NCI-H128 (cell line): ENCODE measurements around the gene NPIPA7.
"Not testable (repeated sequence)": the region's sequence is repeated elsewhere in the genome, so short reads cannot be mapped to it uniquely, and the experiment has no call there.

Experiments
- DNase-seq: peaks from one replicate; lab custom pipeline; 2025; ENCODE audit not compliant: unreplicated experiment; lab: John Stamatoyannopoulos, UW

NPIPA7 gene

GRCh38 chr16:16378840-16379239, at the start of gene NPIPA7:
TSS of gene NPIPA7 (plus strand) at chr16:16379140. CDS start at chr16:16379245, 105 bp downstream.
- not testable (repeated sequence) for DNase-seq

GRCh38 chr16:16331466-16331865, 47.5 kb upstream of the NPIPA7 start:
- DNase-seq: not testable (repeated sequence)

DNA sequence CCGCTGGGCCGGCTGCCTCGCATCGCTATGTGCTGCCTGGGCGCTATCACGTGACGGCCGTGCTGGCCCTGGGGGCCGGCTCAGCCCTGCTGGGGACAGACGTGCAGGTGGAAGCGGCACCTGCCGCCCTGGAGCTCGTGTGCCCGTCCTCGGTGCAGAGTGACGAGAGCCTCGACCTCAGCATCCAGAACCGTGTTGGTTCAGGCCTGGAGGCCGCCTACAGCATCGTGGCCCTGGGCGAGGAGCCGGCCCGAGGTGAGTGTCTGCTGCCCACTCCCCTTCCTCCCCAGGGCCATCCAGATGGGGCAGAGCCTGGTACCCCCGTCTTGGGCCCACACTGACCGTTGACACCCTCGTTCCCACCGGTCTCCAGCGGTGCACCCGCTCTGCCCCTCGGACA, 21.4 kb upstream of the NPIPA7 start:
- DNase-seq: not testable (repeated sequence)

GRCh38 chr16:16358539-16359240, 20.2 kb upstream of the NPIPA7 start:
- not testable (repeated sequence) for DNase-seq

- not testable (repeated sequence) for DNase-seq
Observed at GRCh38 chr16:16363595-16363994, 15.3 kb upstream of the NPIPA7 start.

- not testable (repeated sequence) for DNase-seq
Observed at GRCh38 chr16:16364100-16364499, 14.8 kb upstream of the NPIPA7 start.

- DNase-seq: not testable (repeated sequence)
Observed at GRCh38 chr16:16364701-16365100, 14.2 kb upstream of the NPIPA7 start.

DNA sequence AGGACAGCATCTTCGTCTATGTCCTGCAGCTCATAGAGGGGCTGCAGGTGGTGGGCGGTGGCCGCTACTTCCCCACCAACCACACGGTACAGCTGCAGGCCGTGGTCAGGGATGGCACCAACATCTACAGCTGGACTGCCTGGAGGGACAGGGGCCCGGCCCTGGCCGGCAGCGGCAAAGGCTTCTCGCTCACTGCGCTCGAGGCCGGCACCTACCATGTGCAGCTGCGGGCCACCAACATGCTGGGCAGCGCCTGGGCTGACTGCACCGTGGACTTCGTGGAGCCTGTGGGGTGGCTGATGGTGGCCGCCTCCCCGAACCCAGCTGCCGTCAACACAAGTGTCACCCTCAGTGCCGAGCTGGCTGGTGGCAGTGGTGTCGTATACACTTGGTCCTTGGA, 13.6 kb upstream of the NPIPA7 start:
- DNase-seq: not testable (repeated sequence)

DNA sequence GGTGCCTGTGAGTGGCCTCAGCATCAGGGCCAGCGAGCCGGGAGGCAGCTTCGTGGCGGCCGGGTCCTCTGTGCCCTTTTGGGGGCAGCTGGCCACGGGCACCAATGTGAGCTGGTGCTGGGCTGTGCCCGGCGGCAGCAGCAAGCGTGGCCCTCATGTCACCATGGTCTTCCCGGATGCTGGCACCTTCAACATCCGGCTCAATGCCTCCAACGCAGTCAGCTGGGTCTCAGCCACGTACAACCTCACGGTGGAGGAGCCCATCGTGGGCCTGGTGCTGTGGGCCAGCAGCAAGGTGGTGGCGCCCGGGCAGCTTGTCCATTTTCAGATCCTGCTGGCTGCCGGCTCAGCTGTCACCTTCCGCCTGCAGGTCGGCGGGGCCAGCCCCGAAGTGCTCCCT, 13.1 kb upstream of the NPIPA7 start:
- DNase-seq: not testable (repeated sequence)

DNA sequence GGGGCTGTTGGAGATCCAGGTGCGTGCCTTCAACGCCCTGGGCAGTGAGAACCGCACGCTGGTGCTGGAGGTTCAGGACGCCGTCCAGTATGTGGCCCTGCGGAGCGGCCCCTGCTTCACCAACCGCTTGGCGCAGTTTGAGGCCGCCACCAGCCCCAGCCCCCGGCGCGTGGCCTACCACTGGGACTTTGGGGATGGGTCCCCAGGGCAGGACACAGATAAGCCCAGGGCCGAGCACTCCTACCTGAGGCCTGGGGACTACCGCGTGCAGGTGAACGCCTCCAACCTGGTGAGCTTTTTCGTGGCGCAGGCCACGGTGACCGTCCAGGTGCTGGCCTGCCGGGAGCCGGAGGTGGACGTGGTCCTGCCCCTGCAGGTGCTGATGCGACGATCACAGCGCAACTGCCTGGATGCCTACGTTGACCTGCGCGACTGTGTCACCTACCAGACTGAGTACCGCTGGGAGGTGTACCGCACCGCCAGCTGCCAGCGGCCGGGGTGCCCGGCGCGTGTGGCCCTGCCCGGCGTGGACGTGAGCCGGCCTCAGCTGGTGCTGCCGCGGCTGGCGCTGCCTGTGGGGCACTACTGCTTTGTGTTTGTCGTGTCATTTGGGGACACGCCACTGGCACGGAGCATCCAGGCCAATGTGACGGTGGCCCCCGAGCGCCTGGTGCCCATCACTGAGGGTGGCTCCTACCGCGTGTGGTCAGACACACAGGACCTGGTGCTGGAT, 12.2 kb upstream of the NPIPA7 start:
- DNase-seq: not testable (repeated sequence)

DNA sequence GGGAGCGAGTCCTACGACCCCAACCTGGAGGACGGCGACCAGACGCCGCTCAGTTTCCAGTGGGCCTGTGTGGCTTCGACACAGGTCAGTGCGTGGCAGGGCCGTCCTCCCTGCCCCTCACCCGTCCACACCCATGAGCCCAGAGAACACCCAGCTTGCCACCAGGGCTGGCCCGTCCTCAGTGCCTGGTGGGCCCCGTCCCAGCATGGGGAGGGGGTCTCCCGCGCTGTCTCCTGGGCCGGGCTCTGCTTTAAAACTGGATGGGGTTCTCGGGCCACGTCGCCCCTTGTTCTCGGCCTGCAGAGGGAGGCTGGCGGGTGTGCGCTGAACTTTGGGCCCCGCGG, 11.7 kb upstream of the NPIPA7 start:
- not testable (repeated sequence) for DNase-seq

DNA sequence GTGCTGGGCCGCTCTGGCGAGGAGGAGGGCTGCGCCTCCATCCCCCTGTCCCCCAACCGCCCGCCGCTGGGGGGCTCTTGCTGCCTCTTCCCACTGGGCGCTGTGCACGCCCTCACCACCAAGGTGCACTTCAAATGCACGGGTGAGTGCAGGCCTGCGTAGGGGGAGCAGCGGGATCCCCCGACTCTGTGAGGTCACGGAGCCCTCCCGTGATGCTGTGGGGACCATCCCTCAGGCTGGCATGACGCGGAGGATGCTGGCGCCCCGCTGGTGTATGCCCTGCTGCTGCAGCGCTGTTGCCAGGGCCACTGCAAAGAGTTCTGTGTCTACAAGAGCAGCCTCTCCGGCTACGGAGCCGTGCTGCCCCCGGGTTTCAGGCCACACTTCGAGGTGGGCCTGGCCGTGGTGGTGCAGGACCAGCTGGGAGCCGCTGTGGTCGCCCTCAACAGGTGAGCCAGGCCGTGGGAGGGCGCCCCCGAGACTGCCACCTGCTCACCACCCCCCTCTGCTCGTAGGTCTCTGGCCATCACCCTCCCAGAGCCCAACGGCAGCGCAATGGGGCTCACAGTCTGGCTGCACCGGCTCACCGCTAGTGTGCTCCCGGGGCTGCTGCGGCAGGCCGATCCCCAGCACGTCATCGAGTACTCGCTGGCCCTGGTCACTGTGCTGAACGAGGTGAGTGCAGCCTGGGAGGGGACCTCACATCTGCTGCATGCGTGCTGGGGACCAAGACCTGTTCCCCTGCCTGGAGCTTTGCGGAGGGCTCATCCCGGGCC, 9.7 kb upstream of the NPIPA7 start:
- DNase-seq: not testable (repeated sequence)

- not testable (repeated sequence) for DNase-seq
Observed at GRCh38 chr16:16371136-16371735, 7.7 kb upstream of the NPIPA7 start.

DNA sequence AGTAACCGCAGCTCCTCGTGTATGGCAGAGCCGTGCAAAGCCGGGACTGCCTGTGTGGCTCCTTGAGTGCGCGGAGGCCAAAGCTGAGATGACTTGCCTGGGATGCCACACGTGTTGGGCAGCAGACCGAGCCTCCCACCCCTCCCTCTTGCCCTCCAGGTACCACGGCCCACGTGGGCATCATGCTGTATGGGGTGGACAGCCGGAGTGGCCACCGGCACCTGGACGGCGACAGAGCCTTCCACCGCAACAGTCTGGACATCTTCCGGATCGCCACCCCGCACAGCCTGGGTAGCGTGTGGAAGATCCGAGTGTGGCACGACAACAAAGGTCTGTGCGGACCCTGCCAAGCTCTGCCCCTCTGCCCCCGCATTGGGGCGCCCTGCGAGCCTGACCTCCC, 4.7 kb upstream of the NPIPA7 start:
- DNase-seq: not testable (repeated sequence)

DNA sequence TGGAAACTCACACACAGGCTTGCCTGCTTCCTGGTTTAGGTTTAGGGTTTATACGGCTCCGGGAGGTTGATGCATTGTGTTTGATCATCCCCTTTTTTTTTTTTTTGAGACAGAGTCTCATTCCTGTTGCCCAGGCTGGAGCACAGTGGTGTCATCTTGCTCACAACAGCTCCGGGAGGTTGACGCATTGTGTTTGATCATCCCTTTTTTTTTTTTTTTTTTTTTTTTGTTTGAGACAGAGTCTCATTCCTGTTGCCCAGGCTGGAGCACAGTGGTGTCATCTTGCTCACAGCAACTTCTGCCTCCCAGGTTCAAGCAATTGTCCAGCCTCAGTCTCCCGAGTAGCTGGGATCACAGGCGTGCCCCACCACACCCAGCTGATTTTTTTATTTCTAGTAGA, 20.7 kb downstream of the NPIPA7 start:
- not testable (repeated sequence) for DNase-seq

DNA sequence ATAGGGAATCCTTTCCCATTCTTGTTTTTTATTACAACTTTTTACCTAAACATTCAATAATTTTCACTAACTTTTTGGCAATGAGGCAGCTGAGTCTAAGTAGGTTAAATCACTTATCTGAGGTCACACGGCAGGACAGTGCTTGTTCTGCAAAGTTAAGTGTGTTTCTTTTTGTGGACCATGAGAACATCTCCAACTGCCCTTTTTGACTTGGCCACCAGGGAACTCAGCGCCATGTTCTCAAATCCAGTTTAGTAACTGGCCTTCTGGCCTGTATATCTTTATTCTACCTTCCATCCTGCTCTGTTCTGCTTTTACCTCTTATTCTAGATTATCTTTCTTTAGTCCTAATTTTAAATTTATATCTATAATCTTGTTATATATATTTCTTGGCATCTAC, 23.4 kb downstream of the NPIPA7 start:
- DNase-seq: not testable (repeated sequence)

DNA sequence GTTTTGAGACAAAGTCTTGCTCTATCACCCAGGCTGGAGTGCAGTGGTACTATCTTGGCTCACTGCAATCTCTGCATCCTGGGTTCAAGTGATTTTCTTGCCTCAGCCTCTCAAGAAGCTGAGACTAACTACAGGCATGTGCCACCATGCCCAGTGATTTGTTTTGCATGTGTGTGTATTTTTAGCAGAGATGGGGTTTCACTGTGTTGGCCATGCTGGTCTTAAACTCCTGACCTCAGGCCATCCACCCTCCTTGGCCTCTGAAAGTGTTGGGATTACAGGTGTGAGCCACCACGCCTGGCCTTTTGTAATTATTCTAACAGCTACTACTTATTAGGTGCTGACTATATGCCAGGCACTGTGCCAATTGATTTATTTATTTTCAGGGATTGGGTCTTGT, 25.3 kb downstream of the NPIPA7 start:
- DNase-seq: not testable (repeated sequence)

- not testable (repeated sequence) for DNase-seq
Observed at GRCh38 chr16:16405421-16405820, 26.5 kb downstream of the NPIPA7 start.

GRCh38 chr16:16408430-16408829, 29.5 kb downstream of the NPIPA7 start:
- not testable (repeated sequence) for DNase-seq

GRCh38 chr16:16413773-16414172, 34.8 kb downstream of the NPIPA7 start:
- not testable (repeated sequence) for DNase-seq

- not testable (repeated sequence) for DNase-seq
Observed at GRCh38 chr16:16417071-16417470, 38.1 kb downstream of the NPIPA7 start.
